ENCODE data around the gene TKTL1.
"Not testable (repeated sequence)": the region's sequence is repeated elsewhere in the genome, so short reads cannot be mapped to it uniquely, and the experiment has no call there.

The TKTL1 gene

GRCh38 chrX:154322890-154323289 lies 27.3 kb downstream of the TKTL1 start:
- no peak overlapping the region for H3K9ac ChIP-seq
- H3K27ac ChIP-seq, result no peak overlapping the region
- peaks cover 46% of the 10 kb centered on the region for H3K4me1 ChIP-seq
- no peaks in the 10 kb centered on the region for H3K9me3 ChIP-seq
- H3K4me2 ChIP-seq, result no peak overlapping the region
- no peaks in the 10 kb centered on the region for H3K36me3 ChIP-seq
- no peak for TF ChIP-seq Cebpa-rat (IDR thresholded peaks at IDR 0.05)
- no peak overlapping the region for H3K4me3 ChIP-seq
- peaks cover 22% of the 10 kb centered on the region; the same call in 1 of the 2 replicates for H4K20me1 ChIP-seq
- peaks cover 88% of the 10 kb centered on the region for H3K27me3 ChIP-seq

- H3K4me3 ChIP-seq, result no peak overlapping the region
- H3K27me3 ChIP-seq, result peaks cover 93% of the 10 kb centered on the region
- H3K9ac ChIP-seq, result no peak overlapping the region
- H4K20me1 ChIP-seq, result peaks cover 22% of the 10 kb centered on the region; the same call in 1 of the 2 replicates
- no peaks in the 10 kb centered on the region for H3K36me3 ChIP-seq
- H3K4me2 ChIP-seq, result no peak overlapping the region
- H3K4me1 ChIP-seq, result peaks cover 49% of the 10 kb centered on the region
- TF ChIP-seq Cebpa-rat (IDR thresholded peaks at IDR 0.05), result no peak
- no peaks in the 10 kb centered on the region for H3K9me3 ChIP-seq
- no peak overlapping the region for H3K27ac ChIP-seq
Measured at GRCh38 chrX:154323537-154323936, 27.9 kb downstream of the TKTL1 start.

- H3K4me1 ChIP-seq, result peaks cover 52% of the 10 kb centered on the region
- no peak overlapping the region for H3K4me3 ChIP-seq
- H3K9me3 ChIP-seq, result no peaks in the 10 kb centered on the region
- TF ChIP-seq Cebpa-rat (IDR thresholded peaks at IDR 0.05), result no peak
- H4K20me1 ChIP-seq, result peaks cover 17% of the 10 kb centered on the region; the same call in 1 of the 2 replicates
- no peak overlapping the region for H3K9ac ChIP-seq
- no peaks in the 10 kb centered on the region for H3K36me3 ChIP-seq
- H3K27ac ChIP-seq, result no peak overlapping the region
- peaks cover 97% of the 10 kb centered on the region for H3K27me3 ChIP-seq
- H3K4me2 ChIP-seq, result no peak overlapping the region
Measured at GRCh38 chrX:154325541-154325940, 29.9 kb downstream of the TKTL1 start.

GRCh38 chrX:154327038-154327820 lies 31.6 kb downstream of the TKTL1 start:
- no peak overlapping the region for H3K27ac ChIP-seq
- TF ChIP-seq Cebpa-rat (IDR thresholded peaks at IDR 0.05), result no peak

GRCh38 chrX:154328646-154329045 lies 33.1 kb downstream of the TKTL1 start:
- Histone ChIP-seq H3K27me3 (peaks cover 97% of the 10 kb centered on the region), H3K9me3 (no peaks in the 10 kb centered on the region), H3K27ac (no peak overlapping the region), H3K9ac (no peak overlapping the region), H3K4me1 (peaks cover 45% of the 10 kb centered on the region), H3K4me3 (no peak overlapping the region), H3K36me3 (no peaks in the 10 kb centered on the region), H4K20me1 (peaks cover 9% of the 10 kb centered on the region; the same call in 1 of the 2 replicates), H3K4me2 (peak overlapping the region; percentile 52)
- TF ChIP-seq Cebpa-rat (IDR thresholded peaks at IDR 0.05), result no peak

More at GRCh38 chrX:154327038-154327820, 31.6 kb downstream of the TKTL1 start:
- no peak overlapping the region for H3K4me3 ChIP-seq
- H4K20me1 ChIP-seq, result peaks cover 18% of the 10 kb centered on the region; the same call in 1 of the 2 replicates
- H3K9me3 ChIP-seq, result no peaks in the 10 kb centered on the region
- H3K36me3 ChIP-seq, result no peaks in the 10 kb centered on the region
- no peak overlapping the region for H3K9ac ChIP-seq
- H3K4me2 ChIP-seq, result peak overlapping the region; percentile 54
- H3K4me1 ChIP-seq, result peaks cover 46% of the 10 kb centered on the region
- H3K27me3 ChIP-seq, result peaks cover 98% of the 10 kb centered on the region

- TF ChIP-seq Cebpa-rat (IDR thresholded peaks at IDR 0.05), result no peak
- H3K27ac ChIP-seq, result no peak overlapping the region
- no peak overlapping the region for H3K4me3 ChIP-seq
- H3K27me3 ChIP-seq, result peaks cover 97% of the 10 kb centered on the region
- peak overlapping the region; percentile 52 for H3K4me2 ChIP-seq
- no peak overlapping the region; the same call in 1 of the 2 replicates for H3K9ac ChIP-seq
- H3K9me3 ChIP-seq, result no peaks in the 10 kb centered on the region
- H3K4me1 ChIP-seq, result peaks cover 51% of the 10 kb centered on the region
- no peaks in the 10 kb centered on the region for H3K36me3 ChIP-seq
- H4K20me1 ChIP-seq, result peaks cover 4% of the 10 kb centered on the region; the same call in 1 of the 2 replicates
Measured at GRCh38 chrX:154329294-154329693, 33.7 kb downstream of the TKTL1 start.

- H3K4me2 ChIP-seq, result no peak overlapping the region
- H3K9me3 ChIP-seq, result no peaks in the 10 kb centered on the region
- H3K9ac ChIP-seq, result no peak overlapping the region
- peaks cover 89% of the 10 kb centered on the region for H3K27me3 ChIP-seq
- no peak for TF ChIP-seq Cebpa-rat (IDR thresholded peaks at IDR 0.05)
- H3K4me1 ChIP-seq, result peaks cover 43% of the 10 kb centered on the region
- no peaks in the 10 kb centered on the region for H3K36me3 ChIP-seq
- no peak overlapping the region for H3K4me3 ChIP-seq
- no peak overlapping the region for H3K27ac ChIP-seq
- H4K20me1 ChIP-seq, result peaks cover 10% of the 10 kb centered on the region; the same call in 1 of the 2 replicates
Measured at GRCh38 chrX:154332561-154332960, 37.0 kb downstream of the TKTL1 start.

GRCh38 chrX:154333116-154333515 lies 37.5 kb downstream of the TKTL1 start:
- Histone ChIP-seq H3K27ac (no peak overlapping the region), H3K4me1 (peaks cover 37% of the 10 kb centered on the region), H3K4me3 (no peak overlapping the region), H3K9ac (no peak overlapping the region), H3K36me3 (no peaks in the 10 kb centered on the region), H3K27me3 (peaks cover 83% of the 10 kb centered on the region), H3K4me2 (no peak overlapping the region), H3K9me3 (no peaks in the 10 kb centered on the region), H4K20me1 (peaks cover 10% of the 10 kb centered on the region; the same call in 1 of the 2 replicates)
- no peak for TF ChIP-seq Cebpa-rat (IDR thresholded peaks at IDR 0.05)

GRCh38 chrX:154333837-154334271 lies 38.3 kb downstream of the TKTL1 start:
- Histone ChIP-seq H3K4me2 (peak overlapping the region; percentile 34), H3K4me3 (no peak overlapping the region), H3K27ac (no peak overlapping the region), H3K27me3 (peaks cover 77% of the 10 kb centered on the region), H4K20me1 (peaks cover 10% of the 10 kb centered on the region; the same call in 1 of the 2 replicates), H3K9ac (no peak overlapping the region), H3K9me3 (no peaks in the 10 kb centered on the region), H3K4me1 (peaks cover 32% of the 10 kb centered on the region), H3K36me3 (no peaks in the 10 kb centered on the region)
- no peak for TF ChIP-seq Cebpa-rat (IDR thresholded peaks at IDR 0.05)

GRCh38 chrX:154334496-154334895 lies 38.9 kb downstream of the TKTL1 start:
- Histone ChIP-seq H3K27ac (no peak overlapping the region), H3K9me3 (no peaks in the 10 kb centered on the region), H3K4me2 (no peak overlapping the region; the same call in 1 of the 2 replicates), H3K27me3 (peaks cover 70% of the 10 kb centered on the region), H3K9ac (no peak overlapping the region), H3K36me3 (no peaks in the 10 kb centered on the region), H3K4me1 (peaks cover 26% of the 10 kb centered on the region), H3K4me3 (no peak overlapping the region), H4K20me1 (peaks cover 10% of the 10 kb centered on the region; the same call in 1 of the 2 replicates)
- TF ChIP-seq Cebpa-rat (IDR thresholded peaks at IDR 0.05), result no peak

- not testable (repeated sequence) for H3K4me1 ChIP-seq, H3K27ac ChIP-seq, H3K9me3 ChIP-seq, H3K36me3 ChIP-seq, H3K27me3 ChIP-seq, H3K9ac ChIP-seq, H4K20me1 ChIP-seq, H3K4me3 ChIP-seq, H3K4me2 ChIP-seq
Measured at GRCh38 chrX:154341399-154342298, 46.1 kb downstream of the TKTL1 start.

- not testable (repeated sequence) for H3K27me3 ChIP-seq, H3K36me3 ChIP-seq, H3K4me2 ChIP-seq, H3K9me3 ChIP-seq, H4K20me1 ChIP-seq, H3K9ac ChIP-seq, H3K4me1 ChIP-seq, H3K27ac ChIP-seq, H3K4me3 ChIP-seq
Measured at GRCh38 chrX:154343063-154343462, 47.5 kb downstream of the TKTL1 start.

- H3K36me3 ChIP-seq, H3K4me2 ChIP-seq, H3K27me3 ChIP-seq, H3K4me3 ChIP-seq, H4K20me1 ChIP-seq, H3K9me3 ChIP-seq, H3K27ac ChIP-seq, H3K9ac ChIP-seq: not testable (repeated sequence)
- peaks cover 14% of the 10 kb centered on the region for H3K4me1 ChIP-seq
Measured at GRCh38 chrX:154343620-154344019, 48.0 kb downstream of the TKTL1 start.

Data from BLaER1 (cell line).